Measurements from ENCODE around the gene TSPAN7.
A peak's percentile ranks its signal among the peaks of the same experiment; 100 is the strongest.

The TSPAN7 gene

GRCh38 chrX:38596939-38597338 is 35.6 kb downstream of the TSPAN7 start:
- DNase-seq, result no peak

DNA sequence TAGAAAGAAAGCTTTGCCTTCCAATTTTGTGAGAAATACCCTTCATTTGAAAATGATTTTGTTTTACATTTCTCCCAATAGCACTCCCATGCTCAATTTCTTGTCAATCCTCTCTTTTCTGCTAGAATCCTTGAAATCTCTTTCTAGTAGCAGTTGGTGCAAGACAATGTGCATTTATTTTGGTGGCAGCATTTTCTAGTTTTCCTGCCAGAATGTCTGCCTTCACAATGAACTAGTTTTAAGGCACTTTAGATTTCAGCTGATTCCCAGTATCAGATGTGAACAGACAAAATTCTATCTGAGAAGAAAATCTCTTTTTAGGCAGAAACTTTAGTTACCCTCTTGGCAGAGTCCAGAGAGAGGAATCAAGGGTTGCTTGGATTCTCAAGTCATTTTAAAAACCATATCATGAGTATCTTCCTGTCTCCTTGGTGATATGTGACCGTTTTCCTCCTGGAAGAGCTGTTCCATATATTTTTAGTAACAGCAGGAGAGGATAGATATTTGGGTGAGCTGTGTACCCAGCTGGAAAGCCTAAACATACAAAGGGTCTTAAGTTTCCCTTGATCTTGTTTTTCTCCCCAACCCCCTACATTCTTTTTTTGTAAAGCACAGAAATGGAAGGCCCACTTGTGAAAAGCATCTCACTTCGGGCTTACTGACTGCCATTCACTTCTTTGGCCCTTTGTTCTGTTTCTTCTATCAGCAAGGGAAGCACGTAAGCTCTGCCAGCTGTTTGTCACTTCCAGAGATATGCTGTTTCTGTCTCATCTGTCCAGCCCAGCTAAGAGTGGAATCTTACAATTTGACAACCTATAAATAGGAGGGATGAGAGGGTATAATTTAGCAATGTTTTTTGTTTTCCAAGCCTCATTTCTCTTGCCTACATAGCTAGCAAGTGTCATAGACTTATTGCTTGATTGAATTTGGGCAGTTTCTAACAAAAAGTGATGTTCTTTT is 38.7 kb downstream of the TSPAN7 start:
- no peak for DNase-seq

- DNase-seq, result no peak
Observed at GRCh38 chrX:38601866-38602265, 40.5 kb downstream of the TSPAN7 start.

GRCh38 chrX:38606821-38607220 is 45.5 kb downstream of the TSPAN7 start:
- no peak for DNase-seq

- DNase-seq, result no peak
Observed at GRCh38 chrX:38607976-38608375, 46.6 kb downstream of the TSPAN7 start.

GRCh38 chrX:38610849-38611248 is 49.5 kb downstream of the TSPAN7 start:
- no peak for DNase-seq

GRCh38 chrX:38612281-38612680 is 50.9 kb downstream of the TSPAN7 start:
- DNase-seq, result no peak

DNA sequence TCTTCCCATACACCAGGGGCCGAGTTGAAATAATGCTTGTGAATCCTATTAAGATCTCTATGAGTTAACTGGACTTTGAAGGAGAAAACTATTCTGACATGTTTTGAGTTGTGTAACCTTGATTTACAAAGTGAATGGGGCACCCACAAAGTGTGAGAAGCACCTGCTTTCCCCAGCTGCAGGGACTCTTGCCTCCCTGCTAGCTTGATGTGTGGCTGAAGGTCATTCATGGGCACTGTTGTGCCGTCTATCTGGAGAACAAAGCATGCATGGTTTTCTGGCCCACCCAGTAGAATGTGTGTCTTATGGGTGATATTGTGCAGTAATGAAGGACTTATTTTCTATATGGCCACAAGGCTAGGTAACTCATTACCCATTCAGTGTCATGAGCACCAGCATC is 53.1 kb downstream of the TSPAN7 start:
- no peak for DNase-seq

GRCh38 chrX:38616904-38617303 is 55.6 kb downstream of the TSPAN7 start:
- DNase-seq, result no peak

DNA sequence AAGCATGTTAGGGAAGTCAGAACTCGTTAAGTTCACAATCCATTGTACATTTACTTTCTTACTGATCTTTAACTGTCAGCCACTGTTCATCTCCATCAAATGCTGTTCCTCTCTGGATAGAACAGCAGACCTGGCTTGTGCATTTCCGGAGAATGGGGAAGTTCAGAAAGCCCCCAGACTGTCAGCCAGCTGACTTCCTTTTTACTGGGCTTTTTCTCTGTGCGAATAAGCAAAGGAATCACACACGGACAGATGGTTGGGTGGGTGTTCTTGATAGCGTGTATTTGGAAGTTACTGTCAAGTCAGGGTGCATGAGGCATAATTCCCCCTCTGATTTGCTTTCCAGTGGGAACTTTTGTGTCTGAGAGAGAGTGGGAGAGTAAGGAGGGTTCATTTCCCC is 56.8 kb downstream of the TSPAN7 start:
- DNase-seq, result no peak

DNA sequence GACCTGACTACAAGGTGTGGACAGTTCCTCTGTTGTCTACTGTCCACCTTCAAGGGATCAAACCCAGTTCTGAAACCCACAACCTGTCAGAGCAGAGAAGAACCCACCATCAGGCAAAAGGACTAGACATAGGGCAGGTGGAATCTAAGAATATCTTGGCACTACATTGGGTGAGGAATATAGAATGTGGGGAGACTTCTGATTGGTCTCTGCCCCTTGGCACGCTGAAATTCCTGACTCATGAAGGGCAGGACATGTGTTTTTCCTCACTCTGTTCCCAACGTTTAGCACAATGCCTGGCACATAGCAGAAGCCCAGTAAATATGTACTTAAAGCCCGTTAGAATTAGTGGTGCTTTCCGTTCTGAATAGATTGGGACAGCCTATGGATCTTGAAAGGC is 59.3 kb downstream of the TSPAN7 start:
- DNase-seq, result no peak

DNA sequence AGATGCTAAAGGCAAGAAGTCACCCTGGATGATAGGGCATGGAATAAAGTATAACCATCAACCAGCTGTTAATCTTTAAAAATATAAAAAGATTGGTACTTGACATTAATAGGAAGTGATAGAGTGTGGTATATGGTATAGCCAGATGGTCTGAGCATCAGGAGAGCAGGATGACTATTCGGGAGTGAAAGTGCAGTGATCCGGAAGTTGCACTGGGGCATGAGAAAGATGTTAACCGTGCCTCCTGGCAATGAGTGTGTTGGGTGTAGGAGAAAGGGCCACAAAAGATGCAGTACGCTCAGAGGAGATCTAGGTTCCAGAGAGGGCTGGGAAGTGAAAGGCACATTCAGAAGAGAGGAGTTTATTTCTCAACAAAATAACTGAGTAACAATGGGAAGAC is 65.0 kb downstream of the TSPAN7 start:
- no peak for DNase-seq

DNA sequence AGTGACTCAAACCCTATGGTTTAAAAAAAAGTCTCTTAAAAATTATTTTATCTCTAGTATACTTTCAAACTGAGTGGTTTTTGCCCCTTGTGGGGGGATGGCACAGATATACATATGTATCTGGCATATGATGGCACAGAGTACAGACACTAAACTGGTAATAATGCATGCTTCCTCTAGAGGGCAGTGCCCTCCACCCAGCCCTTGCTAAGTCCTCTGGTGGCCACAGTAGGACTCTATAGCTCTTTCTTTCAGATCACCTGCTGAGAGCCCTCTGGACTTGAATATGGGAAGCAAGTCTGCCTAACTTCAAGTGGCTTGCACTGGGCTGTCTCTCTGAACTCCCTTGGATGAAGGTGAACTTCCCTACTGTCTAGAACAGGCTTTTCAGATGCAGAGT is 66.3 kb downstream of the TSPAN7 start:
- DNase-seq, result peak; percentile 17

DNA sequence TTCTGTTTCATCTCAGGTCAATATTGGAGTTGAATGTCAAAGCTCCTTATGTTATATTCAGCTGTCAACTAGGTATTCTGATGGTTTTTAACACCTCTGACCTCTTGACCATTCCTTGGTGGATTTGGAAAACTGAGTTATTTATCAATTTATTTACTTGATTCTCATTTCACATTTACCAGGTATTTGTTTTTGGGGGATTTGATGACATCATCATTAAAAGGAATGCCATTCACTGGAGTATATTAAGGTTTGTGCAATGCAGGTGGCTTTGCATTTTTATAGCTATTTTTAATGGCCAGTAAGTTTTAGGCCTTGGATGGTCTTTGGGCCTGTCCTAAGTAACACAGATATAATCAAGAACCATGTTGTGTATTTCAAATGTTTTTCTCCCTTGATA is 67.2 kb downstream of the TSPAN7 start:
- DNase-seq, result no peak

- DNase-seq, result no peak
Observed at GRCh38 chrX:38632516-38632915, 71.2 kb downstream of the TSPAN7 start.

- DNase-seq, result no peak
Observed at GRCh38 chrX:38634665-38635064, 73.3 kb downstream of the TSPAN7 start.

DNA sequence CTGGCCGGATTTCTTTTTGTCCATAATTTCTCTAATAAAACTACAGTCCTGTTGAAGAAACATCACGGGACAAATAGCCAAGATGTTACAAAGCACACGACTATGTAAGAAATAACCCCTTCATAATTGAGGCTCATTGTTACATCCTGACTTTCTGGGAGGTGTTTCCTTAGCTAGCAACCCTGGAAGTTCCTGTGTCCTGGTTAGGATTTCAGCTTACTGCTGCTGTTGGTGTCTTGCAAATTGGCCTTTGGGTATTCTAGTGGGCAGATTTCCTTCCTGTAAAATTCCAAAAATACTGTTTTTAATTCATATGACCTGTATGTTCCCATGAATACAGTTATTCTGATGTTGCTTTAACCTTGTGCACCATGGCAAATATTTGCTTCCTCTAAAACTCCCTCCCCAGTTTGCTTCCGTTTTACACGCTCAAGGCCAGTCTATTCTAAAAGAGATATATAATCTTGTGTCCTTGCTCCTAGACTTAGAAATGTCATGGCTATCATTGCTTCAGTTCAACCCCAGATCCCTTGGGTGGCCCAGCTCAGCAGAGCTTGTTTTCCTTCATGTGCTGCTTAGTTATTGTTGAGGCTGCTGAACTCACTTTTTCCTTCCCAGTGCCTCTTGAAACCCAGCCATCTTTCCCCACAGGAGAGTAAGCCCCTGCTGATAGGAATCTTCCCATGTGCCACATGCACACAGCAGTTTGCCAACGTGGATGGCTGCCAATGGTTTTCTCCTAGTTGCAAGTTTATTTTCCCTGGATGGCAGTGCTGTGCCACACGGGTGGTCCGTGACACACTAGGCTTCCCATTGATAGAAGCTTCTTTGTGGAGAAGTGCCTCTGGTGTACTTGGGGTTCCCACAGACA is 75.8 kb downstream of the TSPAN7 start:
- DNase-seq, result no peak

- DNase-seq, result no peak
Observed at GRCh38 chrX:38638952-38639529, 77.7 kb downstream of the TSPAN7 start.

DNA sequence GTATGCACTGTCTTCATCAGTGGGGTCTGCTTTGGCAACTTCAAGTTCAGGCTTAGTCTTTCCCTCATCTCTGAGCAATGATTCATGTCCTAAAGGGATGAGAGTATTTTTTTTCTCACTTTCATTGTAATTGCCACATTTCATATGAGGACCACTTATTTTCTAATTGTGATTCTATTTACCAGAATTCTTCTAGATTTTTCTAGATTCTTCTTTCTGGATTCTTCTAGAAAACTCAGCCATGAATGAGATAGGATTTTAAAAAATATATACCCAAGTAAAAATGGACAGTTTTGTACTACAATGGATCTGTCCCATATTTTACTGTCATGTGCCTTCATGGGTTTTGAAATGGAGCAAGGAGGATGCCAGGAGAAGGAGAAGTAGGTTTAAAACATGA is 78.4 kb downstream of the TSPAN7 start:
- no peak for DNase-seq

GRCh38 chrX:38641197-38641596 is 79.9 kb downstream of the TSPAN7 start:
- DNase-seq, result no peak

DNA sequence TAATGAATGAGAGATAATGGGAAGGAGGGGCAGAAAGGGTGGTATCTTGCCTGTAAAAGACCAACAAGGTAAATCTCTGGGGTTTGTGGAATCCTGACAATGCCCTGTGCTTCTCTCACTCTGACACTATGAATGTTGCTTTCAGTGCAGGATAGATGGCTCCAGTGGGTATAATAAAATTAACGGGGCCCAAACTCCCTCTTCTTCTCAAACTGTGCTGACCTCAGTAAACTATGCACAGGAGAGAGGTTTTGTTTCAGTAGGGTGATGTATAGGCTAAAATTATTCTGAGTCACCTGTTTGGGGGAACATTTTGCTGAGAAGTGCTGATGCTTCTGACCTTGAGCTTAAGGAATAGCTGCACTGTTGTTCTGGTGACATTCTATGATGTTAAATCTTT is 82.6 kb downstream of the TSPAN7 start:
- DNase-seq, result no peak

- DNase-seq, result no peak
Observed at GRCh38 chrX:38646129-38646528, 84.8 kb downstream of the TSPAN7 start.

DNA sequence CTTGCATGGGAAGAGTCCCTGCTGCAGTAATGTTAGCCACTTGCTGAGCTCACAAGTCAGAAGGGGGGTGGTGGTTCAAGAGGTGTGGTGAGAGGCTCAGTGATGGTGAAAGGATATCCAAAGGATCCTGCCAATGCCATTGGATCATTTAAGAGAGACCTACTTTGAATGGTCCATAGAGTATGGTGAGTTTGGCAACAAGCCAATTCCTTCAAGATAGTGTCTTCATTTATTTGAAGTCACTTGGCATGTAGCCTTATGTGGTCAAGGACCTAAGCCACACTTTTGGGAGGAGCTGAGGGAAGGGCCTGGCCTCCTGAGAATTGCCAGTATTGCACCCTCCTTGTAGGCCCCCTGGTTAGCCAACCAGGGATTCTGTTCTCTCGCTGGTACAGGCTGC is 87.9 kb downstream of the TSPAN7 start:
- DNase-seq, result no peak

Data from activated CD4-positive, alpha-beta T cell treated with anti-CD3 and anti-CD28 coated beads for 48 hours (primary cell).